HepG2 (cell line): ENCODE measurements around the gene ART5. TPM values are rescaled to one million over a fixed set of nuclear protein-coding genes. Genes with fewer than 3 reads are reported as not detected.

Source experiments
- CSRNP1 ChIP-seq: sonication (generic); formaldehyde crosslinking; IDR thresholded peaks from 2 replicates; pipeline ENCODE4 v1.8.1; 2023; ENCODE audit warnings: mild to moderate bottlenecking, missing genetic modification reagents
- DNMT1 ChIP-seq: sonication (generic); formaldehyde crosslinking; IDR thresholded peaks from 2 replicates; pipeline ENCODE4 v1.5.1; 2020; ENCODE audit warnings: mild to moderate bottlenecking, missing genetic modification reagents
- FOSL1 ChIP-seq: sonication (generic); formaldehyde crosslinking; IDR thresholded peaks from 2 replicates; pipeline ENCODE4 v1.9.0; 2021; ENCODE audit warnings: missing genetic modification reagents, borderline replicate concordance
- FOXM1 ChIP-seq: sonication (generic); formaldehyde crosslinking; IDR thresholded peaks from 2 replicates; pipeline ENCODE4 v1.5.0; 2020; ENCODE audit warnings: missing genetic modification reagents
- HMG20B ChIP-seq: conservative IDR thresholded peaks from 2 replicates; pipeline ENCODE4 v1.6.1; 2016; ENCODE audit warnings: missing genetic modification reagents, missing compliant biosample characterization
- REXO4 ChIP-seq: sonication (generic); formaldehyde crosslinking; IDR thresholded peaks from 2 replicates; pipeline ENCODE4 v1.8.0; 2022; ENCODE audit warnings: missing genetic modification reagents, mild to moderate bottlenecking, borderline replicate concordance
- SATB2 ChIP-seq: sonication (generic); formaldehyde crosslinking; IDR thresholded peaks from 2 replicates; pipeline ENCODE4 v1.5.0; 2020; ENCODE audit warnings: missing genetic modification reagents
- SKI ChIP-seq: fragments of 450-650 bp; IDR thresholded peaks from one replicate; pipeline ENCODE4 v1.6.1; 2018; ENCODE audit warnings: mild to moderate bottlenecking; ENCODE audit not compliant: partially characterized antibody
- TBX2 ChIP-seq: sonication (generic); formaldehyde crosslinking; IDR thresholded peaks from 2 replicates; pipeline ENCODE4 v1.5.0; 2020; ENCODE audit warnings: missing genetic modification reagents, mild to moderate bottlenecking, borderline replicate concordance
- TFDP1 ChIP-seq: IDR thresholded peaks from 2 replicates; pipeline ENCODE4 v1.6.1; 2016; ENCODE audit warnings: missing compliant biosample characterization, missing genetic modification reagents, borderline replicate concordance
- UBTF ChIP-seq: sonication (generic); formaldehyde crosslinking; IDR thresholded peaks from 2 replicates; pipeline ENCODE4 v1.4.0; 2020; ENCODE audit warnings: mild to moderate bottlenecking, missing genetic modification reagents
- ZBTB1 ChIP-seq: sonication (generic); formaldehyde crosslinking; IDR thresholded peaks from 2 replicates; pipeline ENCODE4 v1.4.0; 2020; ENCODE audit warnings: missing genetic modification reagents, borderline replicate concordance
- ZBTB7B ChIP-seq: sonication (generic); formaldehyde crosslinking; IDR thresholded peaks from 2 replicates; pipeline ENCODE4 v1.4.0; 2020; ENCODE audit warnings: missing genetic modification reagents
- ZGPAT ChIP-seq: IDR thresholded peaks from 2 replicates; pipeline ENCODE4 v1.6.1; 2016; ENCODE audit warnings: mild to moderate bottlenecking
- ZNF281 ChIP-seq: sonication (generic); formaldehyde crosslinking; IDR thresholded peaks from 2 replicates; pipeline ENCODE4 v1.4.0; 2020; ENCODE audit warnings: missing genetic modification reagents, borderline replicate concordance
- ZNF451 ChIP-seq: sonication (generic); formaldehyde crosslinking; IDR thresholded peaks from 2 replicates; pipeline ENCODE4 v1.5.0; 2020; ENCODE audit warnings: mild to moderate bottlenecking, missing genetic modification reagents
- ZNF546 ChIP-seq: sonication (generic); formaldehyde crosslinking; conservative IDR thresholded peaks from 2 replicates; pipeline ENCODE4 v1.8.1; 2023; ENCODE audit warnings: mild to moderate bottlenecking, missing genetic modification reagents
- ZNF780A ChIP-seq: sonication (generic); formaldehyde crosslinking; IDR thresholded peaks from 2 replicates; pipeline ENCODE4 v1.8.0; 2022; ENCODE audit warnings: mild to moderate bottlenecking, missing genetic modification reagents, moderate library complexity
- ZSCAN21 ChIP-seq: sonication (generic); formaldehyde crosslinking; IDR thresholded peaks from 2 replicates; pipeline ENCODE4 v1.8.0; 2022; ENCODE audit warnings: mild to moderate bottlenecking, missing genetic modification reagents, moderate library complexity, borderline replicate concordance
- polyA plus RNA-seq, 8 experiments: library from polyadenylated mRNA; depleted of rRNA in 3 of 8; stranded (reverse) in 7 of 8; unstranded in 1 of 8; fragments of >200 nt; fragmentation: Illumina TruSeq in 4 of 8; extraction: Trizol in 4 of 8; gene quantifications; 2 replicates each; pipeline versions ENCODE4 v1.2.1 to v1.2.3, GENCODE V29; 2011 to 2016; ENCODE audit warnings: low read depth in 4 of 8, missing spikeins in 1 of 8, mixed read lengths in 1 of 8; ENCODE audit not compliant: insufficient read depth in 1 of 8
- total RNA-seq, 5 experiments: library from RNA; depleted of rRNA; stranded (reverse); fragments of >200 nt; fragmentation: Illumina TruSeq; extraction: Trizol; gene quantifications; 2 replicates each; pipeline ENCODE4 v1.2.3, GENCODE V29; 2016; ENCODE audit warnings: low read depth in 1 of 5

ART5 gene
- total and polyA plus RNA-seq, 2 of the 13 experiments (the other 11 are each of a cell fraction or from before 2014, with no cell fraction given) = 0.55 to 0.93 TPM

- TF ChIP-seq ZNF546 (CRISPR knock-in tag) (0 out of 2 replicates have a peak, but pooled peaks have one; percentile 23), SKI (peak; percentile 8), ZBTB7B (peak; percentile 82; the same call in 1 of the 2 replicates), ZSCAN21 (CRISPR knock-in tag) (peak; percentile 27; the same call in 1 of the 2 replicates), FOSL1 (CRISPR knock-in tag) (no peak), ZNF780A (no peak), ZGPAT (peak; percentile 53; the same call in 1 of the 2 replicates), SATB2 (CRISPR knock-in tag) (no peak), ZNF451 (CRISPR knock-in tag) (no peak), CSRNP1 (CRISPR knock-in tag) (peak; percentile 69; the same call in 1 of the 2 replicates), HMG20B (CRISPR knock-in tag) (no peak), ZNF281 (peak; percentile 92), ZBTB1 (CRISPR knock-in tag) (no peak), UBTF (CRISPR knock-in tag) (peak; percentile 68), FOXM1 (CRISPR knock-in tag) (no peak), TBX2 (CRISPR knock-in tag) (peak; percentile 55; the same call in 1 of the 2 replicates), REXO4 (CRISPR knock-in tag) (no peak), DNMT1 (peak; percentile 76; the same call in 1 of the 2 replicates), TFDP1 (CRISPR knock-in tag) (peak; percentile 58; the same call in 1 of the 2 replicates)
These were observed 519 bp upstream of the ART5 start (continued) for GRCh38 chr11:3642071-3642951.
